Activated CD4-positive, alpha-beta T cell treated with anti-CD3 and anti-CD28 coated beads, Interleukin-10, Interleukin-2, amounts not matched to agents 100 ng/mL and 50 ng/mL, durations not matched to agents 16 hours and 8 hours (primary cell): Measurements from ENCODE around the gene AFAP1L2.
A peak's percentile ranks its signal among the peaks of the same experiment; 100 is the strongest.

Experiments
- DNase-seq: peaks from one replicate; pipeline ENCODE4 v3.0.0-alpha.2; 2020

AFAP1L2 gene

DNA sequence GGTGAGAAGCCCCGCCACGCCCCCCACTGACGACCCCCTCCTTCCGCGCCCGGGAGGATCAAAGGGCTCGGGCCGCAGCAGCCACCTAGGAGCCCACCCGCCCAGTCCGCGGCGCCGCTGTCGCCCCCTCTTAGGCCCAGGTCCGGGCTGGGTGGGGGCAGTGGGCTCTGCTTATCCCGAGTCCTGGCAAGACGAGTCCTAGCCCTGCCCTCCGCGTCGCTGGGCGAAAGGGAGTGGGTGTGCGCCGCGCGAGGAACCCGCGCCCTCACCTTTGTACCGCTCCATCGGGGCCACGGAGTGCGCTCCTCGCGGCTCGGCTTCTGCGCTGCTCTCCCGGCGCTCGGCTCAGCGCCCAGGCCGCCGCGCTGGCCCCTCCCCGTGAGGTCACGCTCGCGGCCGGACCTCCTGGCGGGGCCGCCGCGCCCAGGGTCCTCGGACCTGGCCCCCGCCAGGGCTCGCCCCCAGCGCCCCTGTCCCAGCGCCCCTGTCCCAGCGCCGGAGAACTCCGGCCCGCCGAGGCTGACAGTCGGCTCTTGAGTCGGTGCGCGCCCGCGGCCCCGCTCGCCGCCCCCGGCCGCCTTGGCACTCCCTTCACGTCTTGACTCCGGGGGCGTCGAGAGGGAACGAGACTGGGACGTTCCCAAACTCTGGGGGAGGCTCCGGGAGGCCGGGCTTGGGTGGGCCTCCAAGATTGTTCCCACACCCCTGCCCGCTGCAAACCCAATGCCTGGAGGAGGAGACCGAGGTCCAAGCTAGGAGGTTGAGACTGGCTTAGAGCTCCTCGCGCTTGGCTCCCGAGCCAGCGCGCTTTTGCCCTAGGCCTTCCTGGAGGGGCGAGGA is at the start of gene AFAP1L2:
AFAP1L2 (minus strand) TSS at position 332 of the 840 bp plus-strand sequence; CDS start at position 285, 47 bp downstream.
- no peak for DNase-seq

DNA sequence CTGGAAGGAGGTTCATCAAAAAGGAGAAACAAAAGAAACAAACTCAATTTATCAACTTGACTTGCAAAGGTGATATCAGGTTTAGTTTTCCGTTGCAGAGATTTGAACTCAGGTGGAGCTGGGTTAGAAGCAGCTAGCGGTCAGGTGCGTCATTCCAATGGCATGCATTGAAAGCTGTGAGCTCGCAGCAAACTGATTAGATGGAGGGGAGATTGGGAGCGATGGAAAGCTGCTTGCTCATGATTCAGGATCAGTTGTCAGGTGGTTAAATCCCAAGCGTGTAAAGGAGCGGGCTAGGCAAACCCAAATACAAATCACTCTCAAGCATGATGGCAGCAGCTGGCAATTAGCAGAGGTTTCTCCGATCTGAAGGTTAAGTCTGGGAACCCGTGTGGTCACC is 49.3 kb upstream of the AFAP1L2 start:
- no peak for DNase-seq

GRCh38 chr10:114448897-114449296 is 44.6 kb upstream of the AFAP1L2 start:
- no peak for DNase-seq

GRCh38 chr10:114445332-114445731 is 41.0 kb upstream of the AFAP1L2 start:
- no peak for DNase-seq

- no peak for DNase-seq
Measured at GRCh38 chr10:114444819-114445218, 40.5 kb upstream of the AFAP1L2 start.

- no peak for DNase-seq
Measured at GRCh38 chr10:114442091-114442630, 37.9 kb upstream of the AFAP1L2 start.

- DNase-seq = no peak
Measured at GRCh38 chr10:114441107-114441506, 36.8 kb upstream of the AFAP1L2 start.

DNA sequence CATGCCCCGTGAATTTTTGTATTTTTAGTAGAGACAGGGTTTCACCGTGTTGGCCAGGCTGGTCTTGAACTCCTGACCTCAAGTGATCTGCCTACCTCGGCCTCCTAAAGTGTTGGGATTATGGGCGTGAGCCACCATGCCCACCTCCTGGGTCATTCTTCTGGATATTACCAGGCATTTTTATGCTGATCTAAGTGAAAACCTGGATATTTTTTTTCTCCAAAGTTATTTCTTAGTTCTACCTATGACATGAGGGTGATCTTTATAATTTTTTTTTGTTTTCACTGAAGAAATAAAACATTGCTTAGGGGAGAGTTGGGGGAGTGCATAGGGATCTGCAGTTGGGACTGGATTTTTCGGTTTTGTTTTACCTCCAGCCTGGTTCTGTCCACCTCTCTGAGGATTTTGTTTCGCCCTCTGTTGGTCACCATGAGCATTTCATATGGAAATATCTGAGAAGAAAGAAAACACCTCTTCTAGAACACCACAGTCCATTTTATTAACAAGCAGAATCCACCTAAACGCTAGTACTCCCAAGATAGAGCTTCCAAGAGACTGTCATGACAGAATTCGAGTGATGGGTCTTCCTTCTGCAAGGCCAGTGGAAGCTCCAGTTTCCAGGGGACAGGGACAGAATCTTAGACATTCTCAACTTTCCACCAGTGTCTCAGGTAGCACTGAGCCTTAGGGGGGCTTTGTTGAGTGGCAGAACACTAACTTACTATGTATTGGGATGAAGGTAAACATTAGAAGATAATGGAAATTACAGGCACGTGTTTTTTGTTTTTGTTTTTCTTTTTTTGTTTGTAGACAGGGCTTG is 33.4 kb upstream of the AFAP1L2 start:
- peak; percentile 6 for DNase-seq

DNA sequence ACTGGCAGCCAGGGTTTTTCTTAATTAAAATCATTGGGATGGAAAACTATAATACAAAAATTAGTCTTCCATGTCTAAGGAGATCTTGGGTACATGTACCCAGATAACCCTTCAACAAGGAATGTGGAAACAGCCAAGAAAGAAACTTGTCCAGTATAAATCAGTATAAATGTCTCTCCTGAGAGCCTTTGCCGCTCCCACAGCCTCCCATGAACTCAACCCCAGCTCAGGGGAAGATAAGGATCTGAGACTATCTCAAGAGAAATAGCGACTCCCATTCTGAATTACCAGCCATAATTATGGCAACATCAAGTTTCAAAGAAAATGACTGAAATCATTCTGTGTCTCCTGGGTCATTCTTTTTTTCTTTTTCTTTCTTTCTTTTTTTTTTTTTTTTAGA is 32.6 kb upstream of the AFAP1L2 start:
- no peak for DNase-seq

DNA sequence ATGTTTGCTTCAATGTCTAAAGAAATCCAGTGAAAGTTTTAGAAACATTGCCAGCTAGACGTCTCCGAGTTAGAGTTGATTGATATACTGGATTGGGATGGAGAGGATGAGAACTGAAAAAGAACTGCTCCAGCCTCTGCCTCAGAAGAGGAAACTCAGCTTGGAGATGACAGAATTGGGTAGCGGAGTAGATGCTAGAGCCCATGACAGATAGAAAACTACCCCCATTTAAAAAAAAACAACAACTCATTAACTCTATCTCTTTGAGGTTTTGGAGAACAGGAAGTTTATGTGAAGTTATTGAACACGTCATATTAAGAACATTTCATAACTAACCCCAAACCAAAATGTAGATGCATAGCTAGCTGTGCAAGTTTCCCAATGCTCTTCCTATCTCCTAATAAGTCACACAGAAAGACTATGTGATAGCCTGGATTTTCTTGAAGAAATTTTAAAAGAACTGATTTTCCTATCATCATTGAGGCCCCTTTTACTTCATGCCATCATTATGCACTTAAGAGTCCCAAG is 28.3 kb upstream of the AFAP1L2 start:
- DNase-seq = no peak

GRCh38 chr10:114431414-114432135 is 27.3 kb upstream of the AFAP1L2 start:
- DNase-seq = no peak

GRCh38 chr10:114430688-114431413 is 26.5 kb upstream of the AFAP1L2 start:
- DNase-seq = no peak

GRCh38 chr10:114429581-114430335 is 25.5 kb upstream of the AFAP1L2 start:
- DNase-seq = no peak

DNA sequence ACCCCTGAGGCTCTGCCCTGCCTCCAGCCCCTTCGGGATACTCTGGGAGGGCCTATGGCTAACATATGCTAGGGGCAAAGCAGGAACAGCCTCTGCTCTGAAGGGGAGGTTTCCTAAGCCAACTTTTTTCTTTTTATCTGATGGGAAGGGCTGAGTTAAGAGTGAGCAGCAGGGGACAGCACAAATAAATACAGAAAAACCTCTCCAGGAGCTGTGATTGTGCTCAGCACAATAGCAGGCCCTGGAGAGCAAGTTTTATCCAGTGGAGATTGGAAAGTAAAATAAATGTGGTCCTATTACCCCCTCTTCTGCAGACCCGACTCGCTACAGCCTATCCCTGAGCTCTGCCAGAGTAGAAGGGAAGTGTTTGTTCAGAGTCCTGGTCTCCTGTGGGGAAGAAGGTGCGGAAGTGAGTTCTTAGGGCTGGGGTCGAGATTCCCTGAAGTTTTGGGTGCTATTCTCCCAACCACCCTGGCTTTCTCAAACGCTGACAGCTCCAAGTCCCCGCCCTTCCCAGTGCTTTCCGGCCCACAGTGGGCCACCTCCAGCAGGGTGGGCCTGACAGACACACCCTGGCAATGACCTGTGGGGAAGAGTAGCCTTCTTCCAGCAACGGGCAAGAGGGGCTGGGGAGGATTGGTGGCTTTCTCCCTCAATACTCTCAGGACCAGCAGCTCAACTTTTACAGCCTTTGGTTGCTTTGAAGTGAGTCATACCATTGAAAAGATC is 23.0 kb upstream of the AFAP1L2 start:
- DNase-seq = no peak

GRCh38 chr10:114426476-114426875 is 22.2 kb upstream of the AFAP1L2 start:
- no peak for DNase-seq

DNA sequence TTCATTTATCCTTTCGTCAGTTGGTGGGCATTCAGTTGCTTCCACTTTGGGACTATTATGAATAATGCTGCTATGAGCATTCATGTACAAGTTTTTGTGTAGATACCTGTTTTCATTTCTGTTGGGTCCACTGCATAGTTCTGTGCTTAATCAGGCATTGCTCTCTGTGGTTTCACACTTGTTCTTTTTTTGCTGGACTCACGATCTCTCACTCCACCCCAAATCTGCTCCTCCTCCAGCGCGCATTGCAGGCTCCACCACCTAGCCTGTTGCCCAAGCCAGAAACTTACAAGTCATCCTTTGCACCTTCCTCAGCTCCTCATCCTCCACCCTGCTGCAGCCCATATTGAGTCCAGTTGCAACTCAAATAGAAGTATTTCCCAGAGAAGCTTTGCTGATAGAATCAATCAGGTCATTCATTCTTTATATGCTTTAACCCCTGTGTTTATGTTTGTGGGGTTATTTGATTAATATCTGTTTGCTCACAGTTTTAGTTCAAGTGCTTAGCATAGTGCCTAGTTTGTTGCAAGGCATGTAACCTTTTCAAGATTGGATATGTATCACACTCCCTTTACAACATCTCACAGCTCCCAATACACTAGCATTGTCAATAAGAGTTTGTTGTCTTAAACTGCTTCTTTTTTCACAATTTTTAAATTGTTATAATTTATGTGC is 16.6 kb upstream of the AFAP1L2 start:
- no peak for DNase-seq

DNA sequence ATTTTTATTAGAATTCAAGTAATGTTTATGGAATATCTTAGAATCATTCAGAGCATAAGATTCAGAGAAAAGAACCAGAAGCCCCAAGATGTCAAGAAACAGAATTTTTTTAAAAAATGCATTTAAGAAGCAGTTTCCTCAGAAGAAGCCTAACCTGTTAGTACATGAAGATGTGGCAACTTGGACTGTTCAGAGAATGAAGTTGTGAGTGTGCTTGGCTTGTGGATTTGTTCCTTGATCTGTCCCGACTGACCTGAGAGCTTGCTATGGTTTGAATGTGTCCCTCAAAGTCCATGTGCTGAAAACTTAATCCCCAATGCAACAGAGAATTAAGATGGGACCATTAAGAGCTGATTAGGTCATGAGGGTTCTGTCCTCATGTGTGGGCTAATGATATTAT is 13.8 kb upstream of the AFAP1L2 start:
- DNase-seq = no peak

DNA sequence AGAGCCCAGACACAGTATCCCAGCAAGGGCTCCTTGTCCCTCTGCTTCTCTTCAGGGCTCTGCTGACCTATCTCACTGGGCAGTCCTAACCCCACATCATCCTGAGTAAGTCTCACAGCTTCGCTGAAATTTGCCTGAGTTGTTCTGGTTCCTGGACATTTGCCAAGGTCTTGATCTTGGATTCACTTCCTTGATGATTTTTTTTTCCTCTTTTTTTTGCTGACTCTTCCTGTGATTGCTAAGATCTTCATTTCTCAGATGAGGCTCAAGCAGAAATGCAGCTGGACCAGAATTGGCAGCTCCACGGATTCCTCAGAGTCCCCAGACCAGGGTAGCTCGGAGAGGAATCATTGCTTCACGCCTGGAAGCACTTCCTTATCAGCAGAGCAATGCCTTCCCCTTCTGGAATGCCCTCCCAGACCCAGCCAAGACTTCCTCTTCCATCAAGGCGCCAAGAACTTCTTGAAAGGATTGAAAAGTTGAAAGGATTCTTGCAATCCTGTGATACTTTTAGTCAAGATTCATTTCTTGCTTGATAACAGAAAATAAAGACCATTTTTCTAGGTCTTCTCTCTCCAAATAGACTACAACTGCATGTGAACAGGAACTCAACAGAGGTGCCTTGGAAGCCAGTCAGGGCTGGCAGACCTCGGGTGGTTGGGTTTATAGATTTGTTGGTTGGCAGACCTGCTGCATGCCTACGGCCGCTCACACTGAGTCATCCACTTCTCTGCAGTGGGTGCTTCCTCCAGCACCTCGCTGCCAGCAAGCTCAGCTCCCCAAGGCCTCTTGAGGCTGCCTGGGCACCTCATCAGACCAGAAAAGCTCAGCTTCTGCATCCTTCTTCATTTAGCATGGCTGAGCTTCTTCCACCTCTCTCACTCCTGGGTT is 8.8 kb upstream of the AFAP1L2 start:
- DNase-seq = no peak

DNA sequence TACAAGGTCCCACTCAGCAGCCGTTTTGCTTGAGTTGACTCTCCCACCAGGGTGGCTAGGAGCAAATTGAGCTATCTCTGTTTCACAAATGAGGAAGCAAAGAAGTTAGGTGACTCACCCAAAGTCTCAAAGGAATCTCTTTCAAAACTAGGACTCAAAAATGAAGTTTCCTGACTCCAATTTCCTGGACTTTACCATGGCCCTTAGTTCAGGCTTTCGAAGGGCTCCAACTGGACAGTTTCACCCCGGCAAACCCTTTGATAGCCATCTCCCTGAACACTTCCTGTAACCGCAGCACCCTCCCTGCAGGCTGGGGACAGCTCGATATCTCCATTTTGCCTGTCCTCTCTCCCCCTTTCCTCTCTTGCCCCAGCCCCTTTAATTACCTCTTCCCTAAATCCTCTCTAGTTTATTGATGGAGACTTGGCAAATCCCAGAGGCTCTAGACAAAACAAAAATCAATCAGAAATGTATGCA is 4.7 kb upstream of the AFAP1L2 start:
- DNase-seq = no peak
